ENCODE results near the gene DVL2.

GRCh38 chr17:7254511-7254910 is 20.2 kb upstream of the DVL2 start:
- no peak for TF ChIP-seq POLR2A (IDR thresholded peaks at IDR 0.05)
- TF ChIP-seq CTCF (IDR thresholded peaks at IDR 0.05): no peak
- TF ChIP-seq POLR2AphosphoS5 (IDR thresholded peaks at IDR 0.05): no peak

Measured in sigmoid colon (tissue), 4 donors.